HG03175 (cell line): ENCODE data around the gene KLF9.
"Not testable (repeated sequence)": the region's sequence is repeated elsewhere in the genome, so short reads cannot be mapped to it uniquely, and the experiment has no call there.

Source experiments
- ATAC-seq: cut with Tn5 transposase; IDR thresholded peaks from one replicate; pipeline ENCODE4 v1.9.1; 2021; ENCODE audit warnings: mild to moderate bottlenecking, moderate library complexity; ENCODE audit not compliant: unreplicated experiment

KLF9 gene

DNA sequence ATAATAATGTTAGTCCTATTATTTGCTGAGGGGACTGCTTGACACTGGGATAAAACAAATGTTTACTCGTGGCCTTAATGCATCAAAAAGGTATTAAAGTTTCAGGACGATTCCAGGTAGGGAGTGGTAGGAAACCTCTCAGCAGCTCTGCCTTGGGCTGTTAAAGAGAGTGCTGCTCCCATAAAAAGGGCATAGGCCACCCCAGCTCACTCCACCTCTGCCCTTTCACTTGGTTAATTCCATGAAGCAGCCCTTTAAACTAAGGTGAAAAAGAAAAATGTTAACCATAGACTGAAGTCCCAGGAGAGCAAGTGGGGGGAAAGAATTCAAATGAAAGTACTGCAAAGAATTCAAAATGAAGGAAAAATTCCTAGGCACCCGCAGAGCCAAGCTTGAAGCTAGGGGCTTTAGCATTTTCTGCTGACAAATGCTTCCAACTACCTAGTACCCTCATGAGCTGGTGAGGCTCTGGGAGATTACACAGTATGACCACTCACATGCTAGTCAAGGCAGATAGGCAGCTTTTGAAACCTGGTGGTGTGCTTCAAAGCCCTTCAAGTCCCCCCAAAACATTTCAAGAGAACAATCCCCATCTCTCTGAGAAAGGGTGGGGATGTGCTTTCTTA is 8.5 kb downstream of the KLF9 start:
- peak; percentile 18 for ATAC-seq

DNA sequence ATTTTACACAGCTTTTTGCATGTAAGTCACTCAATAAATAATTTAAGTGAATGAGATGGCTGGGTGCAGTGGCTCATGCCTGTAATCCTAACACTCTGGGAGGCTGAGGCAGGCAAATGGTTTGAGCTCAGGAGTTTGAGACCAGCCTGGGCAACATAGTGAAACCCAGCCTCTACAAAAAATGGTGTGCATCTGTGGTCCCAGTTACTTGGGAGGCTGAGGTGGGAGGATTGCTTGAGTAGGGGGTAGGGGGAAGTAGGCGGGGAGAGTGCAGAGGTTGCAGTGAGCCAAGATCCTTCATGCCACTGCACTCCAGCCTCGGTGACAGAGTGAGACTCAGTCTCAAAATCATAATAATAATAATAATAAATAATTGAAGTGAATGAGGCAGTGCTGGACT is 10.2 kb downstream of the KLF9 start:
- ATAC-seq = no peak

DNA sequence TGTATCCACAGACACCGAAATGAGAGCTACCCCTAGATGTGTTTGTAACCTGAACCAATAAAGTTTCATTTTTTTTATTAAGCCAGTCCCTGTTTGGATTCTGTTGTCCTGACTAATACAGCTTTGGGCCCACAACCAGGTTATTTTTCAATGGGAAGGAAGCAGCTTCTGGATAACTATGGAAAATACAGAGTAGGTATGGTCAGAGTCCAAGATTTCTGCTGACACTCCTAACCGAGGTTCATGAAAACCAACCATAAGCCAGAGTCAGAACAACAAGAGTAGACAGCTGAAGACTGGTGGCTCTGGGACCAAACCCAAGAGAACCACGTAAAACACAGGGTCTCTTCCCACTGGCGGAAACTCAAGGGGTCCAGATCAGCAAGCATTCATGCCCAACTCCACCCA is 10.8 kb downstream of the KLF9 start:
- no peak for ATAC-seq

DNA sequence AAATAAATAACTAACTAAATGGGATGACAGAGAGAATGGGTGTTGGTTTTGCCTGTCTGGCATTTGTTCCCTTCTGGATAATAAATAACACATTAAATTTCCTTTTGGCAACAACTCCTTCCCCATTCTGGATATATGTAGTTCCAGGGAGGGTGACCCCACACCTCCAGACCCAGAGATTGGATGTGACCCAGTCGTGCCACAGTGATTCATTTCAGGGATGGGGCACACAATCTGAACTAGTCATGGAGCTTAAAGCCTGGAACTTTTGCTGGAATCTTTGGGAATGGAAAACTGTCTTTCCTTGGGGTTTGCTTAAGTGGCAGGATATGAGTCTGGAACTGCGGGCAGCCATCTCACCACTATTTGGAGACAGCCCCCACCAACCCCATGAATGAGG is 11.3 kb downstream of the KLF9 start:
- no peak for ATAC-seq

DNA sequence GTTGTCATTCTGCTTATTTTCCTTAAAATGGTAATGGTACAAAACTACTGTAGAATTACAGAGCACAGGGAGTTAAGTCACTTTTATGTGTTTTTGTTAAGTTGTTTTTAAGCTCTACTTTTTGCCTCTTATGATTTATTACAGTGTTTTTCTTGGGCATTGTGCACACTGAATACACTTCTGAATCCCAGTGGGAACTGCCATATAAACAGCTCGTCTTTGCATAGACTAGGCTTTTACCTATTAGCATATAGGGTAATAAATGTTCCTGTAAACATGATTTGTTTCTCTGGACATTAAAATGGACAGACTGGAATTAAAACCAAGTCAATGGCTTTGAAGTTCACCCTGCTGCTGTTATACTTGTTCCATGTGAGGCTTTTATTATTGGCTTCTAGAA is 12.2 kb downstream of the KLF9 start:
- ATAC-seq = no peak

DNA sequence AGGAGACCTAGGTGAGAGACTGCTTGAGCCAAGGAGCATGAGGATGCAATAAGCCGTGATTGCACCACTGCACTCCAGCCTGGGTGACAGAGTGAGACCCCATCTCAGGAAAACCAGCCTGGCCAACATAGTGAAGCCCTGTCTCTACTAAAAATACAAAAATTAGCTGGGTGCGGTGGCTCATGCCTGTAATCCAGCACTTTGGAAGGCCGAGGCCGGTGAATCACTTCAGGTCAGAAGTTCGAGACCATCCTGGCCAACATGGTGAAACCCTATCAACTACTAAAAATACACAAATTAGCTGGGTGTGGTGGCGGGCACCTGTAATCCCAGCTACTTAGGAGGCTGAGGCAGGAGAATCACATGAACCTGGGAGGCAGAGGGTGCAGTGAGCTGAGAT is 13.2 kb downstream of the KLF9 start:
- ATAC-seq = not testable (repeated sequence)

DNA sequence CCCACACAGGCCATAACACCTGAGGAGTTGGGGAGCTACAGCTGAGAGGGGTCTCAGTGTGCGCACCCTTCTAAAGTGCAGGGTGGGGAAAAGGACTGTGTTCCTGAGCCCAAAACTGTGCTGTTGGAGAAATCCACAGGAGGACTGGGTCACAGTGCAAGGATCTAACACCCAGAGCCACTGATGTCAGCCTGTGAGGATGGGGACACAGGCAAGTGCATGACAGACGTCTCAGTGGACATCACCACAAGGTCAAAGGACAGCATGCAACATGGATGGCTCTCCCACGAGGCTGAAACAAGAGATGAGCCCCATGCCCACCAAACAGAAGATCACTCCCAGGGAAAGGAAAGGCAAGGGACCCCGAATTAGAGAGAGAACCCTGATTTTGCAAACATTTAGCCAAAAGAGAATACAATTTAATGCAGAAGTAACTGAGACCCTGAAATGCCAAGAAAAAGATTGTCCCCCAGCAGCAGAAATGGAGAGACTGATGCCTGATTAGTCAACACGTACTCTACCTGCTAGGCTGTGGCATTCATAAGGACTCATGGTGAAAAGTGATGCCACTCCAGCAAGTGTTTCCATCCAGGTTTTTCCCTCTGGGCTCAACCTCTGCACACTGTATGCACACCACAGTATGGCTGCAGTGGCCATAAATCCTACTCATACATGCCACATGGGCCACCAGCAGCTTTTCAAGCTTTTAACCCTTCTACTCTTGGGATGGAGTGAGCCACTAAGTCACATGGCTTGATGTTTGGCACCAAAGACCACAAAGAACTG is 14.2 kb downstream of the KLF9 start:
- ATAC-seq = no peak

DNA sequence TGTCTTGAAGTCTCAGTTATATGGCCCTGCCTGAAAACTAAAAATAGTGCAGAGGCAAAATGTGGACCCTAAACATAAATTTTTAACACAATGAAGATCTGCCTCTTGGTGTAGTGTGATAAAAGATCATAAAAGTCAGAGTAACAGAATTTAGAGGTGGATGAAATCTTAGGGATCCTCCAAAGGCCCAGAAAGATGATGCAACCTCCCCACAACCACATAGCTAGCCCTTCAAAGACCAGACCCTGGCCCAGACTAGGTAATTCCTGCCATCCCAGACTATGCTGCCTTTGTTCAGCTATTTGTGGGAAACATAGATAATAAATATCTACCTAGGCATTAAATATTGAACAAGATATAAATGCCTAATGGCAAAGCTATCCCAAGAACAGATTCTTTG is 15.3 kb downstream of the KLF9 start:
- ATAC-seq = no peak

DNA sequence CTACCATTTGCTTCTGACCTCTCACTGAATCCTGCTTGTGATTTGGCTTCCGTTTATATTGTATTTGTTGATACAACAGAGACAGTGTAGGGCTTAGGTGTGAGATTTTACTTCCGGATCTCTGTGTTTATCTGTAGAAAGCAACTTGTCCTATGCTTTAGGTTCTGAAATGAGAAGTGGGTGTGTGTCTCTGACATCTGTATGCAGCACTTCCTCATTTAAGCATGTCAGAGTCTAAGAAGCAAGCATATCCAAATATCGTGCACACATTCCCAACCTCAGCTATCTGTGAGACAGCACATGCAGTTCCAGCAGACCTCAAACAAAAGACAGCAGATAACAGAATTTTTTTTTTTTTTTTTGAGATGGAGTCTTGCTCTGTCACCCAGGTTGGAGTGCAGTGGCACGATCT is 16.3 kb downstream of the KLF9 start:
- ATAC-seq = peak; percentile 100

DNA sequence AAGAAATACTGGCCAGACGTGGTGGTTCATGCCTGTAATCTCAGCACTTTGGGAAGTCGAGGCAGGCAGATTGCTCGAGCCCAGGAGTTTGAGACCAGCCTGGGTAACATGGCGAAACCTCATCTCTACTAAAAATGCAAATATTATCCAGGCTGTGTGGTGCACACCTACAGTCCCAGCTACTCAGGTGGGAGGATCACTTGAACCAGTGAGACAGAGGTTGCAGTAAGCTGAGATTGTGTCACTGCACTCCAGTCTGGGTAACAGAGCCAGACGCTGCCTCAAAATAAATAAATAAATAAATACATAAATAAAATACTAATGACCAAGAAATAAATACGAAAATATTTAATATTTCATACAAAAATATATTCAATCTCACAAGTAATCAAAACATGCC is 18.8 kb downstream of the KLF9 start:
- ATAC-seq = no peak

DNA sequence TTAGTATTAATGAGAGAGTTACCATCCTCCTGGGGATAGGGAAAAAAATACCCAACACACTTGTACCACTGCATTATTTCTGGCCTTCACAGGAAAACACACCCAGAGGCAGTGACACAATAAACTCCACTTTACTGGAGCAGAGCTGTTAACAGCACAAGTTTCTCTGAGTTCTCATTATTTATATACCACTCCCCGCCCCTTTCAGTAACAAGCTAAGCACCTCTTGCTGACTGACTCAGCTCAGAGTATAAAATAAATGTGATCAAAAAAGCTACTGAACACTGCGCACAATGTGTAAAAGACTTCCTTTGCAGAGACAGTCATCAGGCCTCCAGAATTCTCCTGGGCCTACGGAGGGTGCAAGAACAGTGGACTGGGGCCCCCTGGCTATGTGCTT is 21.6 kb downstream of the KLF9 start:
- no peak for ATAC-seq

DNA sequence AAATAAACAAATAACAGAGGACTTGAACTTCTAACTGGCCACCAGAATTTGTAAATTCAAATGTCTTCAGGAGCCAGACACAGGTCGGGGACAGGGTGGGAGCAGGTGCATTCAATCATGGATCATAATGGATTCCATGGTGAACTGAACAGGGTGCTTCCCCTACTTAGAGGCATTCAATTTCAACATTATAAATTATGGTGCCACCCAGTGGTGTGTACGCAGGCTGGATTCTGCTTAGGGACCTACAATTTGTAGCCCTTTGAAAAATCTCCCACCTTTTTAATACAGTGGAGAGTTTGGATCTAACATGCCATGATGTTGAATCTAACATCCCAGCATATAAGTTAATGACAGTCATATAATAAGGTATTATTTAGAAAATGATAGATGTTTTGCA is 22.3 kb downstream of the KLF9 start:
- ATAC-seq = no peak

DNA sequence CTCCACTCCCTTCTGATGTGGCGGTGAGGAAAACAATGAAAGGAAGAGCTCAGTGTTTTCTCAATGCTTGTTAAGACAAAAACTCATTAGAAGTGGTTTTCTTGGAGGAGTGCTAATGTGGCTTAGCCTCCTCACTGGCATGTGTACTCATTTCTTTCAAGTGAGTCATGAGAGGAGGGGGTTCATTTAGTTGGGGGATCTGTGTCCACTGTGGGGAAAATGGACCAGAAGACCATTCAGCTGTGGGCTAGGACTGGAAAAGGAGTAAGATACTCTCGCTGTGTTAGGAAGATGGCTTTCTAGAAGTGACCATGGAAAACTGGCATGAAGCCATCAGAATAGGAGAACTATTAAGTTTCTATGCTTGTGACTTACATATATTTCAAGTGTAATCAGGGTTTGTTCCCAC is 23.5 kb downstream of the KLF9 start:
- ATAC-seq = no peak

DNA sequence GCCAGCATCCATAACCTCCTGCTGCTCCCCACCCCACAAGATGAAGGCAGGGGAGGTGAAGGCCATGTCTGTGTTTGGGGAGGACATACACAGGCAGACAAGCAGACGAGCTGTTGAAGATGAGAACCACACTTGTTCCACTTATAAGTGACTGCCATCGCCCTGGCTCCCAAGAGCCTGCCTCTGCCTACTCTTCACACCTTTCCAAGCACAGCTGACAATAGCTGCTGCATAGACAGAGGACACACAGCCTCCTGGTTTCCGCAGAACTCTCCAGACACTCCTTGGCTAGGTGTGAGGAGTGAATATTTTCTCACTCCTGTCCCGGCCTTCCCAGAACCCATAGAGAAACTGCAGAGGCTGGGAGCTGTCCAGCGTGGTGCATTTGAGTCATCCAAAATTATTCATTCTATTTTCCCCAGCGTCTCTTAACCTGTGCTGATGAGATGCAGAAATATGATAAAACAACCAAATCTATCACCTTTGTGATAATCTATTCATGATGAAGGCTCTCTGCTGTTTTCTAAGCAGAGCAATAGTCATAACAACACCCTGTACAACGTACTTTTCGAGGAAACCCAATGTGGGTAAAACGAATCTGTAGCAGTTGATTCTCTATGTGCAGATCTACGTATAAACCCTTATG is 24.7 kb downstream of the KLF9 start:
- ATAC-seq = no peak

DNA sequence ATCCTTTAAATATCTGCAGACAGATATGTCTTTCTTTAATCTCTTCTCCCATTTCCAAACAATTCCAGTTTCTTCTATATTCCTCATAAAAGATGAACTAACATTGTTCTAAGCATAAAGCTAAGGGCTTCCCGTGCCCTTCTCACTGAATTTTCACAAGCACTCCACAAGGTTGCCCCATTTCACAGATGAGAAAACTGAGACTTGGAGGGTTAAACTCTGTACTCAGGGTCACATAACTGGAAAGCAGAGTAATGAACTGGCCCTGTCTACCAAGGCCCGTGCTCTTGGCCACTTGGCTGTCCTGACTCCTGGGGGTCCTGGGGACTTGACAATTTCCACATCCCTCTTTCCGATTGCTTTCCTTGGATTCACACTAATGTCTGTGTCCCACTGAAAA is 25.3 kb downstream of the KLF9 start:
- ATAC-seq = no peak

DNA sequence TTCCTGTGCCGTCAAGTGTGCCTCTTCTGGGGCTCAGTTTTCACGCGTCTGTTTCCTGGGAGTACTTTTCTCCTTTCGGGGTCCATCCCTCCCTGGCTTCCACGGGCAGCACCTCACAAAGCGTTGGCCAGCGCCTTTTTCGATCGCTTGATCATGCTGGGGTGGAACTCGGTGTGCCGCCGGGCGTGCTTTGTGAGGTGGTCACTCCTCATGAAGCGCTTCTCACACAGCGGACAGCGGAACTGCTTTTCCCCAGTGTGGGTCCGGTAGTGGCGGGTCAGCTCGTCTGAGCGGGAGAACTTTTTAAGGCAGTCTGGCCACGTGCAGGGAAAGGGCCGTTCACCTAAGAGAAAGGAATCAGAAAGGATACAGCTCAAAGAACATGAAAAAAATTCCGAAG is 26.8 kb downstream of the KLF9 start:
- no peak for ATAC-seq

DNA sequence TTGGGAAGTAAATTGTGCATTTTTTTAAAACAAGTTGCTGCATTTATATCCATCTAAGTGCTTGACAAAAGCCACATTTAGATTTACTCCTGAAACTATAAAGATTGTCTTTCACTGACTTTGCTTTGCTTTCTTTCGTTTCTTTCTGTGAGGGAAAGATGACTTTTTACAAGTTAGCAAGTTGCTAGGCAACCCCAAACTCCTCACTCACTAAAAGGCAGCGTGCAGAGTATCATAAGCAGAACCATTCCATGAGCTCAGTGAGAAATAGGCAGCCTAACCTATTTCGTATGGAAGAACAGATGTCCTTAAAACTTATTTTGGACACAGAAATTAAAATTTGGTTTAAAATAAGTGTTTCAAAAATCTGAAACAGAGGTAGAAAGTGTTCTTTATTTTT is 29.0 kb downstream of the KLF9 start:
- ATAC-seq = no peak

DNA sequence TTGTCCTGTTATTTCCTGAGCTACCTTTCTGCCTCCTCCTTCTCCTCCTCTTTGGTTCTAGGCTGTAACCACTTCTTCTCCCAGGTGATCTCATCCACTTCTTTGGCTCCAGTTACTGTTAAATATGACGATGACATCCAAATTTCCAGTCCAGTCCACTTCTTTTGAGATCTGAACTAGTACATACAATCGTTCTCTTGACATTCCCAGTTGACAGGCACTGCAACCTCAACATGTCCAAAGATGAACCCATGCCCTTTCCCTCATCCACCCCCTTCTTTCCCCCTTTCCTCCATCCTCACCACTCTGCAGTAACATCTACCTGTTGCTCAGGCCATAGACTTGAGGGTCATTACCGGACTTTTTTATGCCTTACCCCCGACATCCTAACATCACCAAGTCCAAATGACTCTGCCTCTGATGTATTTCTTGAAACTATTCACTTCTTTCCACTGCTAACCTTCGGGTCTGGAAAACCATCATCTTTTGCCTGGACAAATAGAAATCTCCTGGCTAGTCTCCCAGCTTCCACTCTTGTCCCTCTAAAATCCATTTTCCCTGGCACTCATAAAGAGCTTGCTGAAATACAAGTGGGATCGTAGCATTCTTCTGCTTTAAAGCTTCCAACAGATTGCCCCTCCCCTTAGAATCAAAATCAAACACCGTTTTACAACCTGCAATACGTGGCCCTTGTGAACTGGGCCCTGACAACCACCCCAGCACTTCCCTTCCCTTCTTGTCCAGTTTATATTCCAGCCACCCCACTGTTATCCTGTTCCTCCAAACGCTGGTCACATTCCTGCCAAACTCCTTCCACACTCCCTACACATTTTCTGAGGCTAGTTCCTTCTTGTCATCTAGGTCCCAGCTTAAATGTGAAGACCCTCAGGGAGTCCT is 31.5 kb downstream of the KLF9 start:
- ATAC-seq = no peak

DNA sequence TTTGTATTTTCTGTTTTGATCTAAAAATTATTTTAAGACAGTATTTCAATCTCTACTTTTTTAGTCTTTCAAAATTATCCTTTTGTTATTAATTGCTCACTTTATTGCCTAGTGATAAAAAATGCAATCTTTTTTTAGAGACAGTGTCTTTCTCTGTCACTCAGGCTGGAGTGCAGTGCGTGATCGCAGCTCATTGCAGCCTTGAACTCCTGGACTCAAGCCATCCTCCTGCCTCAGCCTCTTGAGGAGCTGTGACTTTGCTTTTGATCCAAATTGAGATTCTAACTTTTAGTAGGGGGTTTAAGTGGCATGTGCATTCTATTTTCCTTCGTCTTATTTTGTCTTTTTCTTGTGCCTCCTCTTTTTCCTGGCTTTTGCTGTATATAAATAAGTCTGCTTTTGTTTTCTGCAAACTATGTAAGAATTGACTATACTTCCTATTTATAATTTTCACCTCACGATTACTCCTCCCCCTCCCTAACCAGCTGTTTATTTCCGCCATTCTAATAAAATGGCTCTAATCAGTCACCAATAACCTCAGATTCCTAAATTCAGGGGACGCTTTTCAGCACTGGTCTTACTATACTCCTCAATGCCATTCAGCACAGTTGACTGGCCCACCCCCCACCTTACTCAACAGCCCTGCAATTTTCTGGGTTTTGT is 32.3 kb downstream of the KLF9 start:
- ATAC-seq = no peak

DNA sequence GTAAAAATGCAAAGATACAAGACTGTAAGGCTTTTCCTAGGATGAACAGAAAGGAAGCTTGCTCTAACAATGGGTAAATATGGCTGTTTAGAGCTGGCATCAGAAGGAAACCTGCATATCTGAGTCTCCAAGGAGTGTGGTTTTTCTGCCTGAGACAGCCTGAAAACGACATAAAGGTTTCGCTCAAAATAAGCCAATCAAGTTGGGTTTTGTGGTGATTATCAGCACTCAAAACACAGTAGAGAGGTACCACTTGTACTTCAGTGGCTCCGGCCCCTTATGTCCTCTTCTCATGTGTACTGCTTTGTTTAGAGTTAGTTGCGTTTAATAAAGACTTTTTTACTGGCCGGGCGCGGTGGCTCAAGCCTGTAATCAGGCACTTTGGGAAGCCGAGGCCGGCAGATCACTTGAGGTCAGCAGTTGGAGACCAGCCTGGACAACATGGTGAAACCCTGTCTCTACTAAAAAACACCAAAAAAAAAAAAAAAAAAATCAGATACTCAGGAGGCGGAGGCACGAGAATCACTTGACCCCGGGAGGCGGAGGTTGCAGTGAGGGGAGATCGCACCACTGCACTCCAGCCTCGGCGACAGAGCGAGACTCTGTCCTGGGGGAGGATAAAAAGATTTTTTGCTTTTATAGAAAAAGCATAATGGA is 39.4 kb downstream of the KLF9 start:
- no peak for ATAC-seq
